22Rv1 (cell line): ENCODE results near the gene FKBP10.

Experiments
- H3K27ac ChIP-seq: fragments of 450-650 bp; 2 replicates; pipeline ENCODE4 v1.5.1; 2017
- CTCF ChIP-seq: fragments of 450-650 bp; IDR thresholded peaks from 2 replicates; pipeline ENCODE4 v1.5.1; 2017; ENCODE audit warnings: mild to moderate bottlenecking
- ZFX ChIP-seq: fragments of 450-650 bp; IDR thresholded peaks from 2 replicates; pipeline ENCODE4 v1.6.1; 2017; ENCODE audit warnings: antibody characterized with exemption, borderline replicate concordance

Gene FKBP10

GRCh38 chr17:41812381-41813151, at the start of gene FKBP10:
Gene FKBP10, plus strand, starts transcription at chr17:41813004. Its CDS starts 31 bp downstream, at chr17:41813035.
- TF ChIP-seq CTCF: no peak
- no peak for TF ChIP-seq ZFX
- peak within 1 kb of the TSS; percentile 92 for H3K27ac ChIP-seq

GRCh38 chr17:41763327-41763726, 49.5 kb upstream of the FKBP10 start:
- no peak overlapping the region for H3K27ac ChIP-seq
- TF ChIP-seq CTCF (no peak), ZFX (no peak)

- TF ChIP-seq ZFX: no peak
- TF ChIP-seq CTCF: no peak
- H3K27ac ChIP-seq: no peak overlapping the region
Observed at GRCh38 chr17:41766135-41766534, 46.7 kb upstream of the FKBP10 start.

GRCh38 chr17:41767324-41768042, 45.3 kb upstream of the FKBP10 start:
- TF ChIP-seq ZFX: no peak
- TF ChIP-seq CTCF: no peak
- no peak overlapping the region for H3K27ac ChIP-seq

- TF ChIP-seq CTCF (no peak), ZFX (no peak)
- no peak overlapping the region for H3K27ac ChIP-seq
Observed at GRCh38 chr17:41768682-41769288, 44.0 kb upstream of the FKBP10 start.

GRCh38 chr17:41769346-41769862, 43.4 kb upstream of the FKBP10 start:
- TF ChIP-seq ZFX: no peak
- no peak overlapping the region for H3K27ac ChIP-seq

GRCh38 chr17:41769985-41770384, 42.8 kb upstream of the FKBP10 start:
- TF ChIP-seq ZFX (no peak), CTCF (no peak)
- peak overlapping the region; percentile 78; the same call in 1 of the 2 replicates for H3K27ac ChIP-seq
